Stimulated activated CD8-positive, alpha-beta memory T cell treated with anti-CD3 and anti-CD28 coated beads, Interleukin-12 subunit alpha, Interleukin-12 subunit beta, amount 100 ng/mL, for 24 hours (primary cell): ENCODE measurements around the gene ZNF563.

Experiments used
- DNase-seq: peaks from one replicate; pipeline ENCODE4 v3.0.0-alpha.2; 2020; ENCODE audit errors: extremely low read depth

The ZNF563 gene

GRCh38 chr19:12294249-12295158 lies 38.9 kb downstream of the ZNF563 start, which contains the start of gene ZNF44:
ZNF44 (minus strand) TSS chr19:12294883; CDS start chr19:12294694, 189 bp downstream.
- peak; percentile 86 for DNase-seq

- no peak for DNase-seq
These were observed 39.6 kb downstream of the ZNF563 start for GRCh38 chr19:12293777-12294248.

- DNase-seq, result no peak
These were observed 43.7 kb downstream of the ZNF563 start for GRCh38 chr19:12289790-12290065.

- no peak for DNase-seq
These were observed 45.4 kb downstream of the ZNF563 start for GRCh38 chr19:12287958-12288500.

- no peak for DNase-seq
These were observed 48.8 kb downstream of the ZNF563 start for GRCh38 chr19:12284631-12285030.

- DNase-seq, result no peak
These were observed 49.2 kb downstream of the ZNF563 start for GRCh38 chr19:12284226-12284625.

GRCh38 chr19:12278713-12279112 lies 54.7 kb downstream of the ZNF563 start:
- DNase-seq, result no peak

- no peak for DNase-seq
These were observed 60.2 kb downstream of the ZNF563 start for GRCh38 chr19:12272980-12273901.

- DNase-seq, result no peak
These were observed 61.0 kb downstream of the ZNF563 start for GRCh38 chr19:12272386-12272785.

- no peak for DNase-seq
These were observed 62.6 kb downstream of the ZNF563 start for GRCh38 chr19:12270854-12271253.
